ENCODE results near the gene CCDC180.

GRCh38 chr9:97300586-97300985, 6.9 kb upstream of the CCDC180 start:
- no peak for TF ChIP-seq CTCF (IDR thresholded peaks at IDR 0.05)
- TF ChIP-seq POLR2A (IDR thresholded peaks at IDR 0.05), result no peak

All from heart left ventricle (tissue), 13 donors.